ENCODE measurements around the gene ELAC1. TPM values are rescaled to one million over a fixed set of nuclear protein-coding genes. Genes with fewer than 3 reads are reported as not detected.
"Not testable (repeated sequence)": the region's sequence is repeated elsewhere in the genome, so short reads cannot be mapped to it uniquely, and the experiment has no call there.

ELAC1 gene
- total RNA-seq, 1 donor from 2014 or later = 5.6 TPM

DNA sequence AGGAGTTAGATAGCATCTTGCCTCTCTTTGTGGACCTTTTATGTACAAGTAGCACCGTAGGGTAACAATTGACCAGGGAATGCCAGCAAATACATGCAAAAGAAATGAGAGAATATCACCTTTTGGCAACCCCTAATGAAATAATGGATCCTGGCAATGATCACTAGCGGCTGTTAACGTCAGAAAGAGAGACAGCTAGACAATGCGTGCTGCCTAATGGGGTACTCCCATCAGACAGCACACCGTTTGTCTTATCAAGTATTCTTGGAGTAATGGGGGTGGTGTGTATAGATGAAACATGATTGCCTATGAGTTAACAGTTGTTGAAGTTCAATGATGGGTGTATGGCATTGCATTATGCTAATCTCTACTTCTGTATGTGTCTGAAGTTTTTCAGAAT lies 1.6 kb downstream of the ELAC1 start:
- intact Hi-C loops (cut with DNase I) = loop anchor here (1.0 to 2.0 kb wide), 2 partner anchors 61 to 87 kb away; partner anchors contain the start of gene SMAD4
- ATAC-seq (no peak), DNase-seq (ENCODE audit: missing footprints) (no peak)

DNA sequence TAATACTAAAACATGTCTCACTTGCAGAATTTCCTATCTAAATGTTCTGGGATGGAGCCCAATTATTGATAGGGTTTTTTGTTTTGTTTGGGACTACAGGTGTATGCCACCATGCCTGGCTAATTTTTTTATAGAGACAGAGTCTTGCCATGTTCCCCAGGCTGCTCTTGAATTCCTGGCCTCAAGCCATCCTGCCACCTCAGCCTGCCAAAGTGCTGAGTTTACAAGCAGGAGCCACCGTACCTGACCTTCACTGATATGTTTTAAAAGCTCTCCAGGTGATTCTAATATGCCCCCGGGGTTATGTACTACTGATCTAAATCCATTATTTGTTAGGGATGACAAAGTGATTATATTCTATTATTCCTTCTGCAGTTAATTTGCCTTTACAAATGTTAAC lies 2.2 kb downstream of the ELAC1 start:
- no peak for ATAC-seq
- intact Hi-C loops (cut with DNase I) = loop anchor here (10.0 kb wide), 1 partner anchor 225 kb away; the partner anchor contains the start of gene MEX3C
- no peak for DNase-seq (ENCODE audit: missing footprints)

DNA sequence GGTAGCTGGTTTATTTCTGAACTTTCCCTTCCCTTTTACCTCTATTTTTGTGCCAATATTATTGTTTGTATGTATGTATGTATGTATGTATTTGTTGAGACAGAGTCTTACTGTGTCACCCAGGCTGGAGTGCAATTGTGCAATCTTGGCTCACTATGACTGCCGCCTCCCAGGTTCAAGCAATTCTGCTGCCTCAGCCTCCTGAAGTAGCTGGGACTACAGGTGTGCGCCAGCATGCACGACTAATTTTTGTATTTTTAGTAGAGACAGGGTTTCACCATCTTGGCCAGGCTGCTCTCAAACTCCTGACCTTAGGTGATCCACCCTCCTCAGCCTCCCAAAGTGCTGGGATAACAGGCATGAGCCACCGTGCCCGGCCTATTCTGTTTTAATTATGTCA lies 4.6 kb downstream of the ELAC1 start:
- ATAC-seq = not testable (repeated sequence)

DNA sequence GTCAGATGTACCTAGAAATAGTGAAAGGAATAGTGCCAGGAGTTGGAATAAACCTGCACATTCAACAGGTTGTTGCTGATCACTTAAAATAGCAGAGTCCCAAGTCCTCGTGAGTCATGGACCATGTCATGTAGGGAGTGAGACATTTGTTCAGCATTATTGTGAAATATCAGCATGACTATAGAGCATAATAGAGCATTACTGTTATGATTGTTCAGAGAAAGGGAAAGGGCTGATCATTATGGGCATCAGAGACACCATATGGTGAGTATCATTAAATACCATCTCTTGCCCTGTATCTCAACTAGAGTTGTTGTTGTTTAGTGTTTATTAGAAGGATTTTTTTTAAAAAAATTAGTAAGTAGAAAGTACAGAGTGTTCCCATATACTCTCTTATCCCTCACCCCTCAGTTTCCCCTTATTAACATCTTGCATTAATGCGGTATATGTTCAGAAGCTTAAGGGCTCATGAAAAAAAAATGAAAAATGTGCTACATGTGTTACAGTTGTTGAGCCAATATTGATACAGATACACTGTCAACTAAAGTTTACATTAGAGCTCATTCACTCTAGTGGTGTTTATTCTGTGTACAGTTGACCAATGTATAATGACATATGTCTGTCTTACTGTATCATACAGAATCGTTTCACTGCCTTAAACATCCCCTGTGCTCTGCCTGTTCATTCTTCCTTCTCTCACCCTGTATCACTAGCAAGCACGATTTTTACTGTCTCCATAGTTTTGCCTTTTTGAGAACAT lies 5.7 kb downstream of the ELAC1 start:
- intact Hi-C loops (cut with DNase I) = loop anchor here (10.0 kb wide), 1 partner anchor 221 kb away; the partner anchor contains the start of gene MEX3C
- no peak for DNase-seq (ENCODE audit: missing footprints)

More for the DNA sequence above, 4.6 kb downstream of the ELAC1 start:
- intact Hi-C loops (cut with DNase I) = loop anchor here (10.0 kb wide), 1 partner anchor 222 kb away; the partner anchor contains the start of gene MEX3C
- not testable (repeated sequence) for DNase-seq (ENCODE audit: missing footprints)

DNA sequence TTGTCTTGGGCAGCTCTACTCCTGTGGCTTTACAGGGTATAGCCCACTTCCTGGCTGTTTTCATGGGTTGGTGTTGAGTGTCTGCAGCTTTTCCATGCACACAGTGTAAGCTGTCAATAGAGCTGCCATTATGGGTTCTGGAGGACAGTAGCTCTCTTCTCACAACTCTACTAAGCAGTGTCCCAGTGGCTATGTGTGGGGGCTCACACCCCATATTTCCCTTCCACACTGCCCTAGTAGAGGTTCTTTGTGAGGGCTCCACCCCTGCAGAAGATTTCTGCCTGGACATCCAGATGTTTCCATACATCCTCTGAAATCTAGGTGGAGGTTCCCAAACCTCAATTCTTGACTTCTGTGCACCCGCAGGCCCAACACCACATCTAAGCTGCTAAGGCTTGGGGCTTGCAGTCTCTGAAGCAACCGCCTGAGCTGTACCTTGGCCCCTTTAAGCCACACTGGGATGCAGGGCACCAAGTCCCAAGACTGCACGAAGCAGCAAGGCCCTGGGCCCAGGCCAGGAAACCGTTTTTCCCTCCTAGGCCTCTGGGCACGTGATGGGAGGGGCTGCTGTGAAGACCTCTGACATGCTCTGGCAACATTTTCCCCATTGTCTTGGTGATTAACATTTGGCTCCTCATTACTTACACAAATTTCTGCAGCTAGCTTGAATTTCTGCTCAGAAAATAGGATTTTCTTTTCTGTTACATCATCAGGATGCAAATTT lies 9.4 kb downstream of the ELAC1 start:
- intact Hi-C loops (cut with DNase I) = loop anchor here (10.0 kb wide), 1 partner anchor 218 kb away; the partner anchor contains the start of gene MEX3C
- ATAC-seq (no peak), DNase-seq (ENCODE audit: missing footprints) (no peak)

More for the DNA sequence above, 5.7 kb downstream of the ELAC1 start:
- ATAC-seq = peak; percentile 47

DNA sequence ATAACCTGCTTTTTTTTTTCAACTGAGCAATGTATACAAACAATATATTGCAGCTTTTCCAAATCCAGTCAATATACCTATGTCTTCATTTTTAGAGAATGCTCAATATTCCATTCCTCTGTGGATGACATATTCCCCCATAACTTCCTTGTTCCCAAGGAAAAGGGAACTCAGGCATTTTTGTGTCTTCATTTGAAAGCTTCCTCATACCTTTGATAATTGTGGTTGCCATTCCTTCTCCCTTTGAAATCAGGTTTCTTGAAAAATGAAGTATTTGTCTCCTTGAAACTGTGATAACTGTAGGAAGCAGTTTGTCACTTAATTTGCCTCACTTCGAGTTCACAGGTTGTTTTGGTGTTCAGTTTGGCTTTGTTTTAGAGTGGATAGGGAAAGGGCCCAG lies 13.5 kb downstream of the ELAC1 start:
- ATAC-seq (no peak), DNase-seq (ENCODE audit: missing footprints) (no peak)

DNA sequence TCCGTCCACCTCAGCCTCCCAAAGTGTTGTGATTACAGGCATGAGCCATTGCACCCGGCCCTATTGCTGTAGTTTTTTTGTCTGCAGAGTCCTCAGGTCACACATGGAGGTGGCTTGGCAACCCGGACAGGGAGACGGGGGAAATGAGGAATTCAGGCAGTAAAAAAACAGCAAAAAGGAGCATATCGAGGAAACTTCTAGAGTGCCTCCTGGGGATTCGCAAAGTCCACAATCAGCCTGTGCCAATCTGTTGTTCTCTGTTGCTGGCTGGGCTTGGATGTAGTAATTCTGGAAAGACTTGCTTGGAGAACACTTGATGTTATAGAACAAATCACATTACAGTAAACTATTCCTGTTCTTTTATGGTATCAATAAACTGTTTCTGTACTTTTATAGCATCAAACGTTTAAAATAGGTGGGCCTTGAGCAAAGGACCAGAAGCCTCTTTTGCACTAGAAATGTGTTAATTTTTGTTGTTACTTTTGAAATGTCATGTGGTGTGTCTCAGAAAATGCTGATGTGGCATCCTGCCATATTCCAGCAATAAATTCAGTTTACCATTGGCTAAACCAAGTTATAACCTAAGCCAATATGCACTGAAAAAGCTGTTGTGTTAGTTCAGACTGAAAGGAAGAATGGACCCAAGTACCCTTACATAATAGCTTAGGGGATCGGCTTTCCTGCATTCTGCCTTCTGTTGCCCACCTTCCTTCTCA lies 14.4 kb downstream of the ELAC1 start:
- ATAC-seq (no peak), DNase-seq (ENCODE audit: missing footprints) (no peak)
- intact Hi-C loops (cut with DNase I) = no loop called here

More for the DNA sequence above, 13.5 kb downstream of the ELAC1 start:
- intact Hi-C loops (cut with DNase I) = no loop called here

DNA sequence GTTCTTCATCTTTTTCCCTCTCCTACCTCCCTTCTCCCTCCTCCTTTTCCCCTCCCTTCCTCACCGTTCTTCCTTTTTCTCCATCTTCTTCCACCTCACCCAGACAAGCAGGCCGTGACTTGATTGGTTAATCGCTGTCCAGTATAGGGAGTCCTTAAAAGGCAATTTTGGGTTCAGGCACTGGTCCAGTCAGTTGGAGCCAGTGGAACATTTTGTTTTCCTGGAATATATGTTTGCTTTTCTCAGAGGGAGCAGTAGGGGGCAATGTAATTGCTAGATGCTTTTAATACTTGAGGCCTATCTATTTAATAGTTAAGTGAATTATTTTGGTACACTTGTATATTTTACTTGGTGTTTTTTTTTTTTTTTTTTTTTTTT lies 15.0 kb downstream of the ELAC1 start:
- intact Hi-C loops (cut with DNase I) = no loop called here
- no peak for ATAC-seq
- DNase-seq (ENCODE audit: missing footprints) = no peak

DNA sequence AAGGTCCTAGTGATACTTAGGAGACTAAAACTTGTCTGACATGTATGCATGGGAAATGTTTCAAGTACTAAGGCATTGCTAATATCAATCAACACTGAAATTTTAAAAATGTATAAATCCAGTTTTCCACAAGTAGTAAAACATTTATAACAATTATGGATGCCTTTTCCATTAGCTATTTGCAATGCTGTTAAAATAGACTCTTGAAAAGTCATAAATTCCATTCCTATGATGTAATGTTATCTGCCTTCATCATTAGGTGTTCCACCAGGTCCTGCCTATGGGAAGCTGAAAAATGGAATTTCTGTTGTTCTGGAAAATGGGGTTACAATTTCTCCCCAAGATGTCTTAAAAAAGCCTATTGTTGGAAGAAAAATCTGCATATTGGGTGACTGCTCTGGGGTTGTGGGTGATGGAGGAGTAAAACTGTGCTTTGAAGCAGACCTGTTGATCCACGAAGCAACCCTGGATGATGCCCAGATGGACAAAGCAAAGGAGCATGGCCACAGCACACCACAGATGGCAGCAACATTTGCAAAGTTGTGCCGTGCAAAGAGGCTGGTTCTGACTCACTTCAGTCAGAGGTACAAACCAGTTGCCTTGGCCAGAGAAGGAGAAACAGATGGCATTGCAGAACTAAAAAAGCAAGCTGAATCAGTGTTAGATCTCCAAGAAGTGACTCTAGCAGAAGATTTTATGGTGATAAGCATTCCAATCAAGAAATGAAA lies 18.7 kb downstream of the ELAC1 start:
- intact Hi-C loops (cut with DNase I) = no loop called here
- ATAC-seq (no peak), DNase-seq (ENCODE audit: missing footprints) (no peak)

DNA sequence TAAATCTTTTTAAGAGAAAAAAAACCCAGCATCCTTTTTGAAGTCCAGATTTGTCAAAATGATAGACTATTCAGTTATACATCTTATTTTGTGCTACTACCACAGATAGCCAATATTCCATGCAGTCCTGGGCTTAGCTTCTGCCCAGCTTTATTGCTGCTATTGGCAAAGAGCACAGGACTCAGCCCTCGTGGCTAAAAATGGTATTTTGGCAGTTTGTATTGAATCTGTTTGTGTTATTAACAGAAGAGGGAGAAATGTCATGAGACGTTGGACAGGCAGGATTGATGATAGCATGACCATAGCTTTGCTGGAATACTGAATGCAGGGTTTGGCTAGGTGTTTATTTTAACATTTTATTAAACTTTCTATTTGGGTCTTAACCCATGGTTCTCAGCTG lies 19.4 kb downstream of the ELAC1 start:
- ATAC-seq = no peak

DNA sequence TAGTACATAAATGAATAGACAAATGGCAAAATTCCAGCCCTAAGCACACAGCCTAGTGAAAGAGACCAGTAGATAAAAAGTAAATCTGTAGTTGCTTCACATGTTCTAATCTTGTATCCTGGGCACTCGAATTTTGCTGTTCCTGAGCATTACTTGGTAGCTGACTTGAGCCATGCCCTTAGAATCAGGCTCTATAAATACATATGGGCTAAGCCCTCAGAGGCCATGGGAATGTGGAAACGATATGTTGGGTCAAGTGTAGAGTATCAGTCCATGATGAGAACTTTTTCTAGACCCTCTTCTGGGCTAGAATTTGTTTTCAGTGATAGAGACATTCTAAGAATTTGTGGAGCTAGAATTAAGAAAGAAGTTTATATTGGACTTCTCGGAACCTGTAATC lies 21.9 kb downstream of the ELAC1 start:
- intact Hi-C loops (cut with DNase I) = no loop called here
- DNase-seq (ENCODE audit: missing footprints) (no peak), ATAC-seq (no peak)

More for the DNA sequence above, 19.4 kb downstream of the ELAC1 start:
- no peak for DNase-seq (ENCODE audit: missing footprints)
- intact Hi-C loops (cut with DNase I) = no loop called here

DNA sequence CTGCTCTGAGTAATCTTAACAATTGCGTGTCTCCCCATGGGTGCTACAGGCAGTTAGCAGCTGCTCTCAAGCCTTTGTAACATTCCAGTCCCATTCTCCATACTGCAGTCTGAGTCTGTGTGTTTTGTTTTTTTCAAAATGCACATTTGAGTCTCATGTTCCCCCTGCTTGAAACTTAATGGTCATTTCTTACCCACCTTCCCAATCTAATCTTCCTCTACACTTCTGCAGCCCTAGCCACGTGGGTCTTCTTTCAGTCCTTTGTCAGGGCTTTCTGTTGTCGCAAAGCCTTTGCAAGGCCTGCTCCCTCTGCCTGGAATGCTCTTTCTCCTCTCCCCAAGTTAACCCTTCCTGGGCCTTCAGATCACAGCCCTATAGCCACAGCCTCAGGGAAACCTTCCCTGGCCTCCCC lies 24.5 kb downstream of the ELAC1 start:
- intact Hi-C loops (cut with DNase I) = no loop called here
- DNase-seq (ENCODE audit: missing footprints) (no peak), ATAC-seq (no peak)

DNA sequence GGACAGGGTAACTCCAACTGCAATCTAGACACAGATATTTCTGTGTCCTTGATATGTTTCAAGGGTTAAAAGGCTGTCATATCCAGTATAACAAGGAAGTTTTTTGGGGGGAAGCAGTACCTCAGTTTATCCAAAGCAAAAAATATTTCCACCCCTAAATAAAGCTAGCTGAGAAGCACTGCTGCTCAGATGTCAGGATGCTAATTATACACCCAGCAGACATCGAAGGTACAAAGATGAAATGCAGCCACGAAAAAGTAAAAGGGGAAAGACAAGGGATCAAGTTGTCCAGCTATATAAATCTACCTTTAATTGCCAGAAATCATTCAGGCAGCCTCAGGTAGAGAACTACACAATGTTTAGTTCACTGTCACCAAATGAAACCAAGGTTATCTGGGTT lies 26.2 kb downstream of the ELAC1 start:
- ATAC-seq = no peak
- DNase-seq (ENCODE audit: missing footprints) = no peak
- intact Hi-C loops (cut with DNase I) = no loop called here

DNA sequence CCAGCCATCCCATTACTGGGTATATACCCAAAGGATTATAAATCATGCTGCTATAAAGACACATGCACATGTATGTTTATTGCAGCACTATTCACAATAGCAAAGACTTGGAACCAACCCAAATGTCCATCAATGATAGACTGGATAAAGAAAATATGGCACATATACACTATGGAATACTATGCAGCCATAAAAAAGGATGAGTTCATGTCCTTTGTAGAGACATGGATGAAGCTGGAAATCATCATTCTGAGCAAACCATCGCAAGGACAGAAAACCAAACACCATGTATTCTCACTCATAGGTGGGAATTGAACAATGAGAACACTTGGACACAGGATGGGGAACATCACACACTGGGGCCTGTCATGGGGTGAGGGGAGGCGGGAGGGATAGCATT lies 35.3 kb downstream of the ELAC1 start:
- DNase-seq (ENCODE audit: missing footprints); ATAC-seq; intact Hi-C loops (cut with DNase I): not testable (repeated sequence)

DNA sequence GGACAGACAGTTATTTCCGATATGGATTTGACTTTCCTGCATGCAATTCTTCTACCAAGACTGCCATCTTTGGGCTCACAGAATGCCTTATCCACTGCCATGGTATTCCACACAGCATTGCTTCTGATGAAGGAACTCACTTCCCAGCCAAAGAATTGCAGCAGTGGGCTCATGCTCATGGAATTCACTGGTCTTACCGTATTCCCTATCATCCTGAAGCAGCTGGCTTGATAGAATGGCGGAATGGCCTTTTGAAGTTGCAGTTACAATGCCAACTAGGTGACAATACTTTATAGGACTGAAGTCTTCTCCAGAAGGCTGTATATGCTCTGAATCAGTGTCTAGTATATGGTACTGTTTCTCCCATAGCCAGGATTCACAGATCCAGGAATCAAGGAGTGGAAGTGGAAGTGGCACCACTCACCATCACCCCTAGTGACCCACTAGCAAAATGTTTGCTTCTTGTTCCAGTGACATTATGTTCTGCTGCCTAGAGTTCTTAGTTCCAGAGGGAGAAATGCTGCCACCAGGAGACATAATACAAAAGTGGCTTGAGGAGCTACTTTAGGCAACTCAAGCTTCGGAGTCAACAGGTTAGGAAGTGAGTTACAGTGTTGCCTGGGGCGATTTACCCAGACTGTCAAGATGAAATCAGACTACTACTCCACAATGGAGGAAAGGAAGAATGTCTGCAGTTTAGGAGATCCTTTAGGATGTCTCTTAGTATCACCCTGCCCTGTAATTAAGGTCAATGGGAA lies 38.4 kb downstream of the ELAC1 start:
- DNase-seq (ENCODE audit: missing footprints) (no peak), ATAC-seq (no peak)
- intact Hi-C loops (cut with DNase I) = no loop called here

DNA sequence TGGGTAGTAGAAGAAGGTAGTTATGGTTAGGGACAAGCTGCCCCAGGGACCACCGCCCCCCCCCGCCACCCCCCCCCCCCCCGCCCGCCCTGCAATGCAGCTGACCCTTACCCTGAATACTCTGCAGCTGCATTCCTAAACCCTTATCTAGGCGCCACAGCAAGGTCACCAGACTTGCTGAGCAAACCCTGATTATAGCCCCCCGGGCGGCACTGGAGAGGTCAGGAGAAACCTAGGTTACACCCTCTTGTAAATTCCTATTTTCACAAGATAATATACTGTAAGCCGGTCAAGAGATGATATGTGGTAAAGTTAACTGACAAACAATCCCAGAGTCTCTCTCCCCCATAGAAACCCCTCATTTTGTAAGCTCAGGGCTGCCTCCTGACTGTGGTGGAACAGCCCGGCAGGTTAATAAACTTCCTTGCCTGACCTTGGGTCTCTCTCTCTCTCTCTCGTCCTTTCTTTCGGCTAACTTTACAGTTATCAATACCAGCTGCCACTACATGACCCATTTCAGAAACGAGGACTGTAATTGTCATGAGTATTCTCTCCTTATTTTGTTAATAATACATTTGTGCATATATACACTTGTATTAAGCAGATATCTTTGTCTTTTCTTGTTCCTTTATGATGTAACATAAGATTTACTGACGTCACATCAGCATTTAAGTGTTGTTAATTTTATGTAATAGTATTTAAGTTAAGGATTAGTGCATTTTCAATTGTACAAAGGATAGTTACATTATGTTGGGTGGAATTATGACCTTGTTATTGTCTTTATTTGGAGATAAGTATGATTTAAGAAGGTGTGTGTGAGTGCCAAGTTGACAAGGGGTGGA lies 39.3 kb downstream of the ELAC1 start:
- no peak for ATAC-seq
- no peak for DNase-seq (ENCODE audit: missing footprints)
- intact Hi-C loops (cut with DNase I) = no loop called here

DNA sequence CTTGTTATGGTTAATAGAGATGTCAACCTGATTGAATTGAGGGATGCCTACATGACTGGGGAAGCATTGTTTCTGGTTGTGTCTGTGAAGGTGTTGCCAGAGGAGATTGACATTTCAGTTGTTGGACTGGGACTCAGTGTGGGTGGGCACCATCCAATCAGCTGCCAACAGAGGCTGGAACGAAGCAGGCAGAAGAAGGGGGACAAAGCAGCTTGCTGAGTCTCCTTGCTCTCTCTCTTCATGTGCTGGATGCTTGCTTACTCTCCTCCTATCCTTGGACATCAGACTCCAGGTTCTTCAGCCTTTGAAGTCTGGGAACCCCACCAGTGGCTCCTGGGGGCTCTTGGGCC lies 39.9 kb downstream of the ELAC1 start:
- DNase-seq (ENCODE audit: missing footprints) (no peak), ATAC-seq (no peak)
- intact Hi-C loops (cut with DNase I) = no loop called here
